Gastrocnemius medialis (tissue), 4 donors: Measurements from ENCODE around the gene MAPK1.

Experiments used
- POLR2A ChIP-seq, 2 donors: fragments of 450-650 bp; IDR thresholded peaks; one replicate each; pipeline ENCODE4 v1.6.1; 2017; ENCODE audit warnings: antibody characterized with exemption in 2 of 2, mild to moderate bottlenecking in 2 of 2, moderate library complexity in 2 of 2
- TF ChIP-seq, protein P1 (sequence below), 5 experiments: fragments of 450-650 bp in 3 of 5; fragments of 200-600 bp in 2 of 5; sonication (generic) in 2 of 5; IDR thresholded peaks in 4 of 5; conservative IDR thresholded peaks in 1 of 5; 1 replicate in 4 of 5; 2 replicates in 1 of 5; pipeline ENCODE4 v1.5.1; 2016 to 2019; ENCODE audit warnings: antibody characterized with exemption in 5 of 5, mild to moderate bottlenecking in 3 of 5, moderate library complexity in 3 of 5

DNA sequence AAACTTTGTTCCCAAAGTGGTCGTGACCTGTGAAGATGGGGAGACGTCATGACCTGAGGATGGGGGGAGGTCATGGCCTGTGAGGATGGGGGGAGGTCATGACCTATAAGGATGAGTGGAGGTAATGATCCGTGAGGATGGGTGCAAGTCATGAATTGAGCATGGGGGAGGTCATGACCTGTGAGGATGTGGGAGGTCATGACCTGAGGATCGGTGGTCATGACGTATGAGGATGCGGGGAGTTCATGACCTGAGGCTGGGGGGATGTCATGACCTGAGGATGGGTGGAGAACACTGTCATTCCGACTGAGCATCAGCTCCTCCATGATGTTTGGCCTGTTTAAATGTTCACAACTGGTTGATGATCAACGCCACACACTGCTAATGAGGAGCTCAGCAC lies 157.8 kb downstream of the MAPK1 start:
- TF ChIP-seq, protein P1, sequence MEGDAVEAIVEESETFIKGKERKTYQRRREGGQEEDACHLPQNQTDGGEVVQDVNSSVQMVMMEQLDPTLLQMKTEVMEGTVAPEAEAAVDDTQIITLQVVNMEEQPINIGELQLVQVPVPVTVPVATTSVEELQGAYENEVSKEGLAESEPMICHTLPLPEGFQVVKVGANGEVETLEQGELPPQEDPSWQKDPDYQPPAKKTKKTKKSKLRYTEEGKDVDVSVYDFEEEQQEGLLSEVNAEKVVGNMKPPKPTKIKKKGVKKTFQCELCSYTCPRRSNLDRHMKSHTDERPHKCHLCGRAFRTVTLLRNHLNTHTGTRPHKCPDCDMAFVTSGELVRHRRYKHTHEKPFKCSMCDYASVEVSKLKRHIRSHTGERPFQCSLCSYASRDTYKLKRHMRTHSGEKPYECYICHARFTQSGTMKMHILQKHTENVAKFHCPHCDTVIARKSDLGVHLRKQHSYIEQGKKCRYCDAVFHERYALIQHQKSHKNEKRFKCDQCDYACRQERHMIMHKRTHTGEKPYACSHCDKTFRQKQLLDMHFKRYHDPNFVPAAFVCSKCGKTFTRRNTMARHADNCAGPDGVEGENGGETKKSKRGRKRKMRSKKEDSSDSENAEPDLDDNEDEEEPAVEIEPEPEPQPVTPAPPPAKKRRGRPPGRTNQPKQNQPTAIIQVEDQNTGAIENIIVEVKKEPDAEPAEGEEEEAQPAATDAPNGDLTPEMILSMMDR (IDR thresholded peaks at IDR 0.05 in 4 of 5, conservative IDR thresholded peaks at IDR 0.05 in 1 of 5) = no peak
- TF ChIP-seq POLR2A (IDR thresholded peaks at IDR 0.05) = no peak
